BJ (cell line): ENCODE results near the gene FAF2. TPM values are rescaled to one million over a fixed set of nuclear protein-coding genes. Genes with fewer than 3 reads are reported as not detected.

Experiments used
- CTCF ChIA-PET: fragments of 350-600 bp; formaldehyde crosslinking; extraction: SDS; loops from one replicate; lab custom pipeline; 2021; ENCODE audit warnings: antibody characterized with exemption, inconsistent platforms; lab: Yijun Ruan, JAX
- POLR2A ChIA-PET: fragments of 300-600 bp; sonication (Branson Sonifier 250); formaldehyde crosslinking; extraction: SDS; loops from one replicate; lab custom pipeline; 2021; ENCODE audit warnings: antibody characterized with exemption; lab: Charles Lee
- DNase-seq: peaks from one replicate; pipeline ENCODE4 v3.0.0-alpha.2; 2011; ENCODE audit warnings: low read depth
- H3K27me3 ChIP-seq: 2 replicates; pipeline ENCODE4 v1.6.0; 2011; ENCODE audit warnings: low read length; ENCODE audit not compliant: control insufficient read depth, insufficient read depth
- H3K36me3 ChIP-seq: 2 replicates; pipeline ENCODE4 v1.5.1; 2011; ENCODE audit warnings: low read length; ENCODE audit not compliant: control insufficient read depth, insufficient read depth
- H3K4me3 ChIP-seq: 2 replicates; pipeline ENCODE4 v1.5.1; 2011; ENCODE audit warnings: low read depth, mild to moderate bottlenecking, control low read depth, low read length
- CTCF ChIP-seq: IDR thresholded peaks from 2 replicates; pipeline ENCODE4 v1.5.1; 2011; ENCODE audit warnings: low read depth, mild to moderate bottlenecking, control low read depth, inconsistent platforms, low read length, moderate library complexity; ENCODE audit not compliant: insufficient read depth
- polyA plus RNA-seq: library from polyadenylated mRNA; depleted of rRNA; stranded (reverse); fragments of >200 nt; gene quantifications from 2 replicates; pipeline ENCODE4 v1.2.3, GENCODE V29; 2011

Gene FAF2
- polyA plus RNA-seq, 1 experiment, result 36.9 TPM

- CTCF ChIA-PET, result interaction anchor here (0.6 to 2.0 kb wide), 5 partner anchors 26 to 127 kb away, joined by 3 to 6 read pairs (median 5); partner anchors contain the start of gene CLTB
- POLR2A ChIA-PET, result no interaction called here
- no peak for DNase-seq
Measured at GRCh38 chr5:176542135-176542595, 94.0 kb downstream of the FAF2 start.

GRCh38 chr5:176542596-176543427 lies 94.6 kb downstream of the FAF2 start:
- H3K36me3 ChIP-seq, result no peaks in the 10 kb centered on the region
- no peaks in the 10 kb centered on the region; the same call in 1 of the 2 replicates for H3K27me3 ChIP-seq
- no peak for TF ChIP-seq CTCF
- peak overlapping the region; percentile 47 for H3K4me3 ChIP-seq
- no peak for DNase-seq
- ChIA-PET POLR2A (no interaction called here), CTCF (interaction anchor here (0.5 to 2.0 kb wide), 11 partner anchors 9 to 127 kb away, joined by 3 to 6 read pairs (median 5); partner anchors contain the start of gene CLTB)

More at GRCh38 chr5:176542135-176542595, 94.0 kb downstream of the FAF2 start:
- H3K4me3 ChIP-seq, result peak overlapping the region; percentile 47
- TF ChIP-seq CTCF, result no peak
- H3K27me3 ChIP-seq, result no peaks in the 10 kb centered on the region; the same call in 1 of the 2 replicates
- H3K36me3 ChIP-seq, result no peaks in the 10 kb centered on the region

- CTCF ChIA-PET, result interaction anchor here (0.6 to 2.0 kb wide), 9 partner anchors 10 to 128 kb away, joined by 3 to 6 read pairs (median 5); partner anchors contain the start of gene CLTB
- POLR2A ChIA-PET, result no interaction called here
- Histone ChIP-seq H3K4me3 (peak overlapping the region; percentile 47), H3K36me3 (no peaks in the 10 kb centered on the region), H3K27me3 (no peaks in the 10 kb centered on the region; the same call in 1 of the 2 replicates)
- DNase-seq, result no peak
- no peak for TF ChIP-seq CTCF
Measured at GRCh38 chr5:176543428-176544182, 95.4 kb downstream of the FAF2 start.

- TF ChIP-seq CTCF, result no peak
- no peak for DNase-seq
- ChIA-PET CTCF (no interaction called here), POLR2A (no interaction called here)
- no peaks in the 10 kb centered on the region; the same call in 1 of the 2 replicates for H3K27me3 ChIP-seq
- H3K4me3 ChIP-seq, result no peak overlapping the region
- H3K36me3 ChIP-seq, result no peaks in the 10 kb centered on the region
Measured at GRCh38 chr5:176545388-176545736, 97.2 kb downstream of the FAF2 start.
